ENCODE results near the gene ACOT2.

The ACOT2 gene

DNA sequence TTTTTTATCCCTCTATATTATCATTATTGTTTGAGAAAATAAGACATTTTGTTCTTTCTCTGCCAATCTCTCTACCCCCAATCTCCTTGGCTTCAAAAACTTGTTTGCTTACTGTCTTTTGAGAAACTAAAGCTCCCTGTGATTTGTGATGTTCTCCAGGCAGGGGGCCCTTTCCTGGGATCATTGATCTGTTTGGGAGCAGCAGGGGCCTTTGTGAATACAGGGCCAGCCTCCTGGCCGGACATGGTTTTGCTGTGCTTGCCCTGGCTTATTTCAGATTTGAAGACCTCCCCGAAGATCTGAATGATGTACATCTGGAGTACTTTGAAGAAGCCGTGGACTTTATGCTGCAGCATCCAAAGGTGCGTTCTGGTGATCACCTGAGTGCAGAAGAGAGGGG is 47.8 kb downstream of the ACOT2 start:
- peak; percentile 60 for DNase-seq

DNA sequence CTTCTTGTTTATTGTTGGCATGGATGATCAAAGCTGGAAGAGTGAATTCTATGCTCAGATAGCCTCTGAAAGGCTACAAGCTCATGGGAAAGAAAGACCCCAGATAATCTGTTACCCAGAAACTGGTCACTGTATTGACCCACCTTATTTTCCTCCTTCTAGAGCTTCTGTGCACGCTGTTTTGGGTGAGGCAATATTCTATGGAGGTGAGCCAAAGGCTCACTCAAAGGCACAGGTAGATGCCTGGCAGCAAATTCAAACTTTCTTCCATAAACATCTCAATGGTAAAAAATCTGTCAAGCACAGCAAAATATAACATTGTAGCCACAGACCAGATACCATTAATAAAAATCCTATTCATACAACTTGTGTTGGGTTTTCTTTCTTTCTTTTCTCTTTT is 50.5 kb downstream of the ACOT2 start:
- no peak for DNase-seq

DNA sequence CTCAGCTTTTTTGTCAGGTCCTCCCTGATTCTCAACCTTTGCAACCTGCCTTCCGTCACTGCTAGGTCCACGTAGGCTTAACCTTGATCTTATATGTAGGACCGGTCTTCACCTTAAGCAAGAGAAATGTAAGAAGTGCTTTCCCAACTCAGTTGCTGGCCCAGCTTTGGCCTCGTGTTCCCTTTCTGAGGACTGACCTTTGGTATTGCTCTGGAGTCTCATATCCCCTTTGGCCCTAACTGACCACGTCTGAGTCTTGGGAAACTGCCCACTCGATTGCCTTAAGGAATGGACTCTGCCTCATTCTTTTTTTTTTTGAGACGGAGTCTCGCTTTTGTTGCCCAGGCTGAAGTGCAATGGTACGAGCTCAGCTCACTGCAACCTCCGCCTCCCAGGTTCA is 51.3 kb downstream of the ACOT2 start:
- DNase-seq, result no peak

DNA sequence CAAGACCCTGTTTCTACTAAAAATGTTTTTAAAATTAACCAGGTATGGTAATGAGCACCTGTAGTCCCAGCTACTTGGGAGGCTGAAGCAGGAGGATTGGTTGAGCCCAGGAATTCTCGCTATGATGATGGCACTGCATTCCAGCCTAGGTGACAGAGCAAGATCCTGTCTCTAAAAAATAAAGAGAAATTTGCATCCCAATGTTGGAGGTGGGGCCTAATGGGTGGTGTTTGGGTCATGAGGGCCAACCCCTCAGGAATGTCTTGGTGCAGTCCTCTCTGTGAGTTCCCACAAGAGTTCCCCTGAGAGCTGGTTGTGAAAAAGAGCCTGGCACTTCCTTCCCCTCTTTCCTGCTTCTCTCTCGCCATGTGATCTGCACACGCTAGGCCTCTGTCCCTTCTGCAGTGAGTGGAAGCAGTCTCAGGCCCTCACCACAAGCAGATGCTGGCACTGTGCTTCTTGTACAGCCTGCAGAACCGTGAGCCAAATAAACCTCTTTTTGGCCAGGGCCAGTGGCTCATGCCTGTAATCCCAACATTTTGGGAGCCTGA is 54.6 kb downstream of the ACOT2 start:
- DNase-seq, result no peak
